ENCODE results near the gene PLXNA3. TPM values are rescaled to one million over a fixed set of nuclear protein-coding genes. Genes with fewer than 3 reads are reported as not detected.

Gene PLXNA3
- total RNA-seq, 1 donor from 2014 or later = 3.0 TPM

- DNase-seq (ENCODE audit: low read depth in 2 of 2) = peak in 1 of 2 donors; percentile 18
These were observed 1.1 kb downstream of the PLXNA3 start for GRCh38 chrX:154458954-154459778.

DNA sequence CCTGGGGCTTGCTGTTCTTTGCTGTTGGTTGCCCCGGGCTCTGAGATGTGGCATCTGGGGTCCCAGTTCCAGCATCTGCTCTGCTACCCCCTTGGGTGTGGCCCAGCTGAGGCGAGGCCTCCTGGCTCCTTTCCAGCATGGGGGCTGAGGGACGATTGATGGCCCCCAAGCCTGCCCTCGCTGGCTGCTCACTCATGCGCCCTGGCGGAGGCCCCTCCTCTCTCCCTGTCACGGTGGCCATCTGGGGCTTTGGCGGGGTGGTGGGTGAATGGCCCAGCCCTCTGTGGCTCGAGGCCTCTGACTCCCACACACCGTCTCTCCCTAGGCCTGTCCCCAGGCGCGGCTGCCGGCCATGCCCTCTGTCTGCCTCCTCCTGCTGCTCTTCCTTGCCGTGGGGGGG, 1.8 kb downstream of the PLXNA3 start:
- no peak for DNase-seq (ENCODE audit: low read depth in 2 of 2)

DNA sequence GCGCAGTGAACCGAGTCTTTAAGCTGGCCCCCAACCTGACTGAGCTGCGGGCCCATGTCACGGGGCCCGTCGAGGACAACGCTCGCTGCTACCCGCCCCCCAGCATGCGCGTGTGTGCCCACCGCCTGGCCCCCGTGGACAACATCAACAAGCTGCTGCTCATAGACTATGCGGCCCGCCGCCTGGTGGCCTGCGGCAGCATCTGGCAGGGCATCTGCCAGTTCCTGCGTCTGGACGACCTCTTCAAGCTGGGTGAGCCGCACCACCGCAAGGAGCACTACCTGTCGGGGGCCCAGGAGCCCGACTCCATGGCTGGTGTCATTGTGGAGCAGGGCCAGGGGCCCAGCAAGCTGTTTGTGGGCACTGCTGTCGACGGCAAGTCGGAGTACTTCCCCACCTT, 2.2 kb downstream of the PLXNA3 start:
- no peak for DNase-seq (ENCODE audit: low read depth in 2 of 2)

- no peak for DNase-seq (ENCODE audit: low read depth in 2 of 2)
These were observed 4.3 kb downstream of the PLXNA3 start for GRCh38 chrX:154462396-154462795.

GRCh38 chrX:154463611-154464220, 5.6 kb downstream of the PLXNA3 start:
- no peak for DNase-seq (ENCODE audit: low read depth in 2 of 2)

GRCh38 chrX:154464806-154465365, 6.8 kb downstream of the PLXNA3 start:
- DNase-seq (ENCODE audit: low read depth in 2 of 2) = no peak

DNA sequence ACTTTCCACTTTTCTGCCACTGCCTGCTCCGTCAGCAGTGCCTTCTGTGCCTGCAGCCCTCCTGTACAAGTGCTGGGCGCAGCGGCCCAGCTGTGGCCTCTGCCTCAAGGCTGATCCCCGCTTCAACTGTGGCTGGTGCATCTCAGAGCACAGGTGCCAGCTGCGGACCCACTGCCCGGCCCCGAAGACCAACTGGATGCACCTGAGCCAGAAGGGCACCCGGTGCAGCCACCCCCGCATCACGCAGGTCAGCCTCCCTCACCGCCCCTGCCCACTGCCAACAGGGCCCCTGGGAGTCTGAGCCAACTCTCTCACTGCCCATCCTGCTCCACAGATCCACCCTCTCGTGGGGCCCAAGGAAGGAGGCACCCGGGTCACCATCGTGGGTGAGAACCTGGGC, 7.5 kb downstream of the PLXNA3 start:
- DNase-seq (ENCODE audit: low read depth in 2 of 2) = no peak

DNA sequence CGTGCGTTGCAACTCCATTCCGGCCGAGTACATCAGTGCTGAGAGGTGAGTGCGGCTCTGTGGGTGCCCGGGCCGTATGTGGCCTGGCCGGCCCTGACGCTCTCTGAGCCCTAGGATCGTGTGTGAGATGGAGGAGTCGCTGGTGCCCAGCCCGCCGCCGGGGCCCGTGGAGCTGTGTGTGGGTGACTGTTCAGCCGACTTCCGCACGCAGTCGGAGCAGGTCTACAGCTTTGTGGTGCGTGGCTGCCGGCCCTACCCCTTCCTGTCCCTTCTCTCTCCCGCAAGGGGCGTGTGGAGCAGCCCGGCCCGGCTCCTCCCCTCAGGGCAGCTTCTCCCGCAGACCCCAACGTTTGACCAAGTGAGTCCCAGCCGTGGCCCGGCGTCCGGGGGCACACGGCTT, 8.0 kb downstream of the PLXNA3 start:
- DNase-seq (ENCODE audit: low read depth in 2 of 2) = no peak

DNA sequence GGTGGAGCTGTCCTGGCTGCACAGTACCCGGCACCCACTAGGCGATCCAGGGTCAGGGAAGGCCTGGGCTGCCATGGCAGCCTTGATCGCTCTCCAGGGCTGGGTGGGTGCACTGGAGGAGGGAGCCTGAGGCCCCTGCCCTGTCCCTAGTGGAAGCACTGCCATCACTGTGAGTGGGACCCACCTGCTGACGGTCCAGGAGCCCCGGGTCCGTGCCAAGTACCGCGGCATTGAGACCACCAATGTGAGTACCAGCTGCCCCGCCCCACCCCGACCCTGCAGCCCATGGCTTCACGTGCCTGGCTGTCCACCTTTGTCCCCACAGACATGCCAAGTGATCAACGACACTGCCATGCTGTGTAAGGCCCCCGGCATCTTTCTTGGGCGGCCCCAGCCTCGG, 8.8 kb downstream of the PLXNA3 start:
- no peak for DNase-seq (ENCODE audit: low read depth in 2 of 2)

GRCh38 chrX:154467556-154467955, 9.5 kb downstream of the PLXNA3 start:
- no peak for DNase-seq (ENCODE audit: low read depth in 2 of 2)

DNA sequence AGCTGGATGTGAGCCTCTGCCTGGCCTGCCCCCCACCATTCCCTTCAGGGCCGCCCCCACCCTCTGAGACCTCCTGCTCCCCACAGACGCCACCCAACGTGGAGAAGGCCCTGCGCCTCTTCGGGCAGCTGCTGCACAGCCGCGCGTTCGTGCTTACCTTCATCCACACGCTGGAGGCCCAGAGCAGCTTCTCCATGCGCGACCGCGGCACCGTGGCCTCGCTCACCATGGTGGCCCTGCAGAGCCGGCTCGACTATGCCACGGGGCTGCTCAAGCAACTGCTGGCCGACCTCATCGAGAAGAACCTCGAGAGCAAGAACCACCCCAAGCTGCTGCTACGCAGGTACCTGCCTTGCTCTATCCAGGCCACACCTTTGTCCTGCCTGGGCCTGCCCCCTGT, 10.1 kb downstream of the PLXNA3 start:
- no peak for DNase-seq (ENCODE audit: low read depth in 2 of 2)

GRCh38 chrX:154469114-154469513, 11.0 kb downstream of the PLXNA3 start:
- no peak for DNase-seq (ENCODE audit: low read depth in 2 of 2)

DNA sequence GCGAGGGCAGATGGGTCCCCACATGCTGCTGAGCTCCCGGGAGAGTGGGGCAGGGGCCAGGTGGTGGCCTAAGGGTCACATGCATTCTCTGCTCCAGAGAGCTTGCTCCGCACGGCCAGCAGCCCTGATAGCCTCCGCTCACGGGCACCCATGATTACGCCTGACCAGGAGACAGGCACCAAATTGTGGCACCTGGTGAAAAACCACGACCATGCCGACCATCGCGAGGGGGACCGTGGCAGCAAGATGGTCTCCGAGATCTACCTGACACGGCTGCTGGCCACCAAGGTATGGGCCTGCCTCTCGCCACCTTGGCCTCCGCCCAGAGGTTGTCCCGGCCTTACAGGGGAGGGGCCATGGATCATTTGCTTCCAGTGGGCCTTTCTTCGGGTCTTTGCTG, 11.8 kb downstream of the PLXNA3 start:
- no peak for DNase-seq (ENCODE audit: low read depth in 2 of 2)

- DNase-seq (ENCODE audit: low read depth in 2 of 2) = no peak
These were observed 12.4 kb downstream of the PLXNA3 start for GRCh38 chrX:154470434-154470833.

DNA sequence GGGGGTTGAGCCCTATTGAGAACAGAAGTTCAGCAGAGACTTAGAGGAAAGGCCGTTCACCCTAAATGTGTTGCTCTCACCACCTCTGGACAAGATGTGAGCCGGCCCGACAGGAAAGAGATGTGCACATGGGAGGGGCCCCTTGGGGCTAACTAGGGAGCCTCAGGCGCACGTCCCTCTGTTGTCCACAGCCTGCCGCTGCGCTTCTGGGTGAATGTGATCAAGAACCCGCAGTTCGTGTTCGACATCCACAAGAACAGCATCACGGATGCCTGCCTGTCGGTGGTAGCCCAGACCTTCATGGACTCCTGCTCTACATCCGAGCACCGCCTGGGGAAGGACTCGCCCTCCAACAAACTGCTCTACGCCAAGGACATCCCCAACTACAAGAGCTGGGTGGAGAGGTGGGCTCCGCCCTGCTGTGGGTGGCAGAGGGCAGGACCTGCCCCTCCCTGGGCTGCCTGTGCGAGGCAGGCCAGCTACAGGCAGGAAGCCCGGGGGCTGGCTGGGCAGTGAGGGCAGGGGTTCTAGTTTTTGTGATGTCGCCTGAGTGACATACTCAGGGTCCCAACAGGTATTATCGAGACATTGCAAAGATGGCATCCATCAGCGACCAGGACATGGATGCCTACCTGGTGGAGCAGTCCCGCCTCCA, 13.0 kb downstream of the PLXNA3 start:
- no peak for DNase-seq (ENCODE audit: low read depth in 2 of 2)

GRCh38 chrX:154471839-154472684, 14.0 kb downstream of the PLXNA3 start:
- DNase-seq (ENCODE audit: low read depth in 2 of 2) = no peak

DNA sequence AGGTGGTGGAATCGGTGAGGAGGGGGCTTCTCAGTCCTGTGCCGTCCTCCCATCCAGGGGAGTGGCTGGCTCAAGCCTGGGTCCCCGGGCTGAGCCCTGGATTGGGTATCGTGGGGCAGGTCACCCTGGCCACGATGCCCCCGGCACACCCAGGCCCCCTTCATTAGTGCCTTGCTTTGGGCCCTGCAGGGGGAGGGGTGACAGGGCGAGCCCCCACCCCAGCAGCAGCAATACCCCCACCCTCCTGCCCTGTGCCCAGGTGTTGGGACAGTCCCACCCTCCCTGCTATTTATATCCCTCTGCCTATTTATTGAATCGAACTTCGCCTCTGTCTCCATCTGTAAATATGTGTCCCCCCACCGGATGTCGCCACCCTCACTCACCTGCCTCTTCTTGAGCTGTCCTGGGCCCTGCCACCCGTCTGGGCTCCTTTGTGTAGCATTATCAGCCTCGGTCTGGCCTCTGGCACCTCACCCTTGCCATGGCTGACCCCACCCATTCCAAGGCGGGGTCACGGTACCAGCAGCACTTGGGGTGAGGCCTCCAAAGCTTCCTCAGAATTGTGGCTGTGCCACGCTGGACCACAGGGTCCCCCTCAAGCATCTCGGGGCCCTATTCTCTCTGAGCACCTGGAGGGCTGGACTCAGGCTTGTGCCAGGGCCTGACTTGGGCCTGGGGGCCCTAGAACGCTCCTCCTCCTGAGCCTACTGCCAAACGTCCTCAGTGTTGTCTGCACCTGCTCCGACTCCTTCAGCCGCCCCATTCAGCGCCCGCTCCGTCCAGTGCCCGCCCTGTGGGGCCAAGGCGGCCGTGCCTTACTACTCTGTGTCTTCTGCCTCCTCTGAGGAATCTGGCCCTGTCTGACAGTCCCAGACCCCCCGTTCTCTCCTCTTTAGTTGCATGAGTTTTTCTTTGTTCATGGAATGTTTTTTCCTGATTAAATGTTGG, 14.9 kb downstream of the PLXNA3 start:
- no peak for DNase-seq (ENCODE audit: low read depth in 2 of 2)

GRCh38 chrX:154473683-154474082, 15.6 kb downstream of the PLXNA3 start:
- no peak for DNase-seq (ENCODE audit: low read depth in 2 of 2)

GRCh38 chrX:154476821-154477220, 18.7 kb downstream of the PLXNA3 start:
- DNase-seq (ENCODE audit: low read depth in 2 of 2) = no peak

DNA sequence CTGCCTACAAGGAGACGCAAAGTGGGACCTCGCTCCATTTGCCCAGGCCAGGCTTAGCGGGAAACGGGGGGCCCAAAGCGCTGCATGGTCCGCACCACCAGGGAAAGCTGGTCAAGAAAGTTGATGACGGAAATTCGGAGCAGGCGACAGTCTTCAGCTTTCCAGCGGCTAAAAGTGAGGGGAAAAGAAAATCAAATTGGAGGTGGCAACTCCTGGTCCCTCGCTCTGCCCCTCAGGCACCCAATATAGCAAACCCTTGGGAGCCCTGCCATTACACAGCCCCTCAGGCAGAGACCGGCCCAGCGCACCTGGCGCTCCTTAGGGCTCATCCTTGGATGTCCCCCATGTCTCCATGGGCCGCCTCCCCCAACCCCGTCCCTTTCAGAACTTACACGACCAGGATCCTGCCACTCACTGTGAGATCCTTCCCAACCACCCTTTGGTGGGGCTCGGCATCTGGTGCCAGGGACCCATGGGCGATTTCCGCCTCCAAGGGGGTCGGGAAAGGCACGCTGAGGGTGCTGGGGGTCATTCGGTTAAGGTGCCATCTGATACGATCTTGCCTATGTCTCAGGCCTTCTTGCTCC, 19.9 kb downstream of the PLXNA3 start:
- no peak for DNase-seq (ENCODE audit: low read depth in 2 of 2)
